Type B pancreatic cell (in vitro differentiated cells): ENCODE data around the gene LHB. TPM values are rescaled to one million over a fixed set of nuclear protein-coding genes. Genes with fewer than 3 reads are reported as not detected.

Experiments
- DNase-seq: peaks from one replicate; pipeline ENCODE4 v3.0.0; 2021; ENCODE audit warnings: mixed read lengths; ENCODE audit not compliant: unreplicated experiment; ENCODE audit errors: extremely low spot score
- H3K27ac Mint-ChIP-seq: 2 replicates; pipeline ENCODE4 v1.8.0; 2021; ENCODE audit warnings: mild to moderate bottlenecking, mixed read lengths
- H3K27me3 Mint-ChIP-seq: 2 replicates; pipeline ENCODE4 v1.8.0; 2021; ENCODE audit warnings: mixed read lengths
- H3K36me3 Mint-ChIP-seq: 2 replicates; pipeline ENCODE4 v1.8.0; 2021; ENCODE audit warnings: mixed read lengths
- H3K4me1 Mint-ChIP-seq: one replicate; pipeline ENCODE4 v1.8.0; 2021; ENCODE audit warnings: mixed read lengths; ENCODE audit not compliant: unreplicated experiment
- H3K4me3 Mint-ChIP-seq: 2 replicates; pipeline ENCODE4 v1.8.0; 2021; ENCODE audit warnings: mild to moderate bottlenecking, mixed read lengths
- H3K9me3 Mint-ChIP-seq: 2 replicates; pipeline ENCODE4 v1.8.0; 2021; ENCODE audit warnings: mixed read lengths
- CTCF ChIP-seq: fragments of 200-600 bp; sonication (generic); conservative IDR thresholded peaks from 2 replicates; pipeline ENCODE4 v1.5.0; 2021; ENCODE audit warnings: antibody characterized with exemption, mild to moderate bottlenecking
- total RNA-seq: library from RNA; stranded (reverse); gene quantifications from 2 replicates; pipeline ENCODE4 v1.2.1, GENCODE V29; 2021; ENCODE audit warnings: low replicate concordance

Gene LHB
- total RNA-seq, 1 donor from 2014 or later = not detected

GRCh38 chr19:48975947-48976847, 40.7 kb downstream of the LHB start:
- Mint-ChIP-seq H3K9me3 (no peaks in the 10 kb centered on the region), H3K27me3 (no peaks in the 10 kb centered on the region), H3K4me3 (no peak overlapping the region), H3K27ac (no peak overlapping the region), H3K4me1 (peaks cover 5% of the 10 kb centered on the region), H3K36me3 (peaks cover 15% of the 10 kb centered on the region)
- DNase-seq = no peak
- TF ChIP-seq CTCF = no peak

- peak; percentile 84 for DNase-seq
- Mint-ChIP-seq H3K27me3 (no peaks in the 10 kb centered on the region), H3K4me1 (peaks cover 8% of the 10 kb centered on the region), H3K4me3 (no peak overlapping the region), H3K36me3 (peaks cover 19% of the 10 kb centered on the region), H3K9me3 (no peaks in the 10 kb centered on the region), H3K27ac (peak overlapping the region; percentile 10)
- peak; percentile 96 for TF ChIP-seq CTCF
These were observed 45.9 kb downstream of the LHB start for GRCh38 chr19:48970923-48971395.

GRCh38 chr19:48970139-48970766, 46.6 kb downstream of the LHB start:
- Mint-ChIP-seq H3K36me3 (peaks cover 23% of the 10 kb centered on the region), H3K4me1 (peaks cover 10% of the 10 kb centered on the region), H3K9me3 (no peaks in the 10 kb centered on the region), H3K4me3 (no peak overlapping the region), H3K27me3 (peaks cover 1% of the 10 kb centered on the region), H3K27ac (no peak overlapping the region)
- DNase-seq = no peak
- no peak for TF ChIP-seq CTCF

- peaks cover 23% of the 10 kb centered on the region for H3K36me3 Mint-ChIP-seq
- H3K27me3 Mint-ChIP-seq = peaks cover 3% of the 10 kb centered on the region
- DNase-seq = no peak
- H3K4me3 Mint-ChIP-seq = no peak overlapping the region
- H3K27ac Mint-ChIP-seq = no peak overlapping the region
- H3K4me1 Mint-ChIP-seq = peaks cover 13% of the 10 kb centered on the region
- H3K9me3 Mint-ChIP-seq = no peaks in the 10 kb centered on the region
- TF ChIP-seq CTCF = no peak
These were observed 47.4 kb downstream of the LHB start for GRCh38 chr19:48969276-48970138.

- Mint-ChIP-seq H3K4me3 (no peak overlapping the region), H3K27ac (no peak overlapping the region), H3K27me3 (peaks cover 3% of the 10 kb centered on the region), H3K9me3 (no peaks in the 10 kb centered on the region), H3K36me3 (peaks cover 23% of the 10 kb centered on the region), H3K4me1 (peaks cover 20% of the 10 kb centered on the region)
- no peak for TF ChIP-seq CTCF
- DNase-seq = no peak
These were observed 48.1 kb downstream of the LHB start for GRCh38 chr19:48968813-48969218.
